ES-I3 (cell line): Measurements from ENCODE around the gene CD22.
"Not testable (repeated sequence)": the region's sequence is repeated elsewhere in the genome, so short reads cannot be mapped to it uniquely, and the experiment has no call there.

Experiments
- H3K36me3 ChIP-seq: 2 replicates; pipeline ENCODE4 v1.6.1; 2013; ENCODE audit warnings: mild to moderate bottlenecking, low read length, control low read depth, moderate library complexity; ENCODE audit not compliant: insufficient read depth
- H3K4me1 ChIP-seq: 2 replicates; pipeline ENCODE4 v1.6.1; 2013; ENCODE audit warnings: mild to moderate bottlenecking, control low read depth, low read length; ENCODE audit not compliant: insufficient read depth
- H3K9ac ChIP-seq: 2 replicates; pipeline ENCODE4 v1.6.1; 2013; ENCODE audit warnings: low read depth, mild to moderate bottlenecking, low read length, moderate library complexity
- H3K9me3 ChIP-seq: 2 replicates; pipeline ENCODE4 v1.6.1; 2013; ENCODE audit warnings: mild to moderate bottlenecking, low read length, moderate library complexity; ENCODE audit not compliant: control insufficient read depth, insufficient read depth

Gene CD22

GRCh38 chr19:35360081-35360480 lies 31.1 kb downstream of the CD22 start:
- H3K9me3 ChIP-seq, H3K36me3 ChIP-seq, H3K9ac ChIP-seq, H3K4me1 ChIP-seq: not testable (repeated sequence)

- no peaks in the 10 kb centered on the region; the same call in 1 of the 2 replicates for H3K4me1 ChIP-seq
- no peaks in the 10 kb centered on the region for H3K9me3 ChIP-seq
- no peaks in the 10 kb centered on the region for H3K36me3 ChIP-seq
- H3K9ac ChIP-seq = no peak overlapping the region
These were observed 32.0 kb downstream of the CD22 start for GRCh38 chr19:35360880-35361420.

DNA sequence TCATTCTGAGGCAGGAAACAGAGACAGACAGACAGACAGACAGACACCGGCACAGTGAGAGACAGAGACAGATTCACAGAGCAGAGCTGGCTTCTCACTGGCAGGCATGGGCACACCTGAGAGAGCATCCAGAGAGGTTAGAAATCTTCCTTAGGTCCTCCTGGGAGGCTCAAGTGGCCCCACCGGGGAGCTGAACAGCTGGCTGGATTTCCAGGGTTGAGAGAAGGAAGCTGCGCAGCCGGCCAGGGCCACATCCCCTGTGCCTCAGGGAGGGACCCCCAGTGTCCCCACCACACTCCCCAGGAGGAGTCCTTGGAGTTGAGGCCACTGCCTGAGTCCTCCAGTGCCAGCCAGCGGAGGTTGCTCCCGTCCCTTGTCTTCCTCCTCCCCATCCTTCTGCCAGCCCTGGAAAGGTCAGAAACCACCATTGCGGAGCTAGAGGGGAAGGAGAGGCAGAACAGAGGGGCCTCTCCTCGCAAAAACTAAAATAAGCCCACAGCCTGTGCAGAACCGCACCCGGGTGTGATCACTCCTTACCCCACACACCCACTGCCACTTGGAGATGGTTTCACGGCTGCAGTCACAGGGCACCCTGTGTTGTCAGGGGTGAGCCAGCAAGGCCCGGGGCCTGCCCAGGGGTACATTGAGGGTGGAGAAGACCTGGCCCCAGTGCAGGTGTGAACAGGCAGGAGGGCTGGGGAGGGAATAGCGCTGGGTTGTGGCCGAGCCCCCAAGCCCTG lies 33.4 kb downstream of the CD22 start:
- Histone ChIP-seq H3K9me3 (no peaks in the 10 kb centered on the region), H3K4me1 (no peaks in the 10 kb centered on the region; the same call in 1 of the 2 replicates), H3K9ac (no peak overlapping the region), H3K36me3 (no peaks in the 10 kb centered on the region)

GRCh38 chr19:35363001-35363590 lies 34.1 kb downstream of the CD22 start:
- H3K9ac ChIP-seq = no peak overlapping the region
- no peaks in the 10 kb centered on the region for H3K9me3 ChIP-seq
- no peaks in the 10 kb centered on the region for H3K36me3 ChIP-seq
- H3K4me1 ChIP-seq = no peaks in the 10 kb centered on the region

- no peaks in the 10 kb centered on the region for H3K9me3 ChIP-seq
- H3K9ac ChIP-seq = no peak overlapping the region
- no peaks in the 10 kb centered on the region for H3K36me3 ChIP-seq
- H3K4me1 ChIP-seq = no peaks in the 10 kb centered on the region
These were observed 34.9 kb downstream of the CD22 start for GRCh38 chr19:35363711-35364425.

DNA sequence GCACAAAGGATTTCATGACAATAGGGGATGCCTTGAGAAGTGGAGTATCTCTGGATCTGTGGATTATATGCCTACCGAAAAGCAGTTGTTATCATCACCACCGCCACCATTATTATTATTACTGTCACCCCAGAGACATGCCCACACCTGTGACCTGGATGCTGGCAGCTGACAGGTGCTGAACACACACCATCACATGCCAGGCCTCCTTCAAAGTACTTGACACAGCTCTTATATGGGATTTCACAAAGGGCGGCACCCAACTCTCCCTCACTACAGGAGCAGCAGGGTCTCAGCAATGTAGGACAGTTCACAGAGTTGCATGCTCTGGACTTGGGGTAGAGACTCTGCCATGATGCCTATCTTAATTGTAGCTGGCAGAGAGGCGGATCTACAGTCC lies 36.3 kb downstream of the CD22 start:
- H3K4me1 ChIP-seq = no peaks in the 10 kb centered on the region
- no peak overlapping the region for H3K9ac ChIP-seq
- no peaks in the 10 kb centered on the region for H3K36me3 ChIP-seq
- H3K9me3 ChIP-seq = no peaks in the 10 kb centered on the region

DNA sequence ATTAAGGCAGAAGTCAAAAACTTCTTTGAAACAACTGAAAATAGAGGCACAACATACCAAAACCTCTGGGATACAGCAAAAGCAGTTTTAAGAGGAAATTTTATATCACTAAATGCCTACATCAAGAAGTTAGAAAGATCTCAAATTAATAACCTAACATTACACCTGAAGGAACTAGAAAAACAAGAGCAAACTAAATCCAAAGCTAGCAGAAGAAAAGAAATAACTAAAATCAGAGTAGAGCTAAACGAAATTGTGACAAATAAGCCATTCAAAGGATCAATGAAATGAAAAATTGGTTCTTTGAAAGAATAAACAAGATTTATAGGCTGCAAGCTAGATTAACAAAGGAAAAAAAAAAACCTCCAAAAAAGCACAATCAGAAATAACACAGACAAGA lies 39.4 kb downstream of the CD22 start:
- H3K4me1 ChIP-seq = no peaks in the 10 kb centered on the region
- no peak overlapping the region for H3K9ac ChIP-seq
- no peaks in the 10 kb centered on the region for H3K9me3 ChIP-seq
- no peaks in the 10 kb centered on the region for H3K36me3 ChIP-seq

DNA sequence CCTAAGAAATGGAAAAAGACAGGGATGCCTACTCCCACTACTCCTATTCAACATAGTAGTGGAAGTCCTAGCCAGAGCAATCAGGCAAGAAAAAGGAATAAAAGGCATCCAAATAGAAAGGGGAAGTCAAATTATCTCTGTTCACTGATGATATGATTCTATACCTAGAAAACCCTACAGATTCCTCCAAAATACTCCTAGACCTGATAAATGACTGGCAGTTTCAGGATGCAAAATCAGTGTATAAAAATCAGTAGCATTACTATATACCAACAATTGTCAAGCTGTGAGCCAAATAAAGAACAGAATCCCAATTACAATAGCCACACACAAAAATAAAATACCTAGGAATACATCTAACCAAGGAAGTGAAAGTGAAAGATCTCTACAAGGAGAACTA lies 40.5 kb downstream of the CD22 start:
- H3K9ac ChIP-seq = no peak overlapping the region
- H3K36me3 ChIP-seq = no peaks in the 10 kb centered on the region
- H3K4me1 ChIP-seq = no peaks in the 10 kb centered on the region

DNA sequence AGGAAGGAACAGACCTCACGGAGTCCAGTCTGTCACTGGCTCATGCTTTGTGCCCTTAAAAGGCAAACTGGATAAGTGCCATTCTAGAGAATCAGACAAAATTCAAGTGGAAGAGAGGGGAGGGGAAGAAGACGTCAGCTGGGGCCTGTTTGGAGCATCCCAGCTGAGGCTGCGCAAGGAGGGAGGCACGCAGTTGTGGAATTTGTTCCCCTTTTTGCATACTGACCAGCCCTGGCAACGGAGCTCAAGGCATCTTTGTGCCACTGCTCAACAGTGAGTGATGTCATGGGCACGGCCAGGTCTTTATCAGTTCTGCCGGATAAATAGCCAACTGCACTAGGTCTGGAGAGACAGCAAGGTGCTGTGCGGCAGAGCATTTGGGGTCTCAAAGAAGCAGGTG lies 41.7 kb downstream of the CD22 start, which contains the start of gene GPR42:
TSS of gene GPR42 (plus strand) at position 347 of the 400 bp plus-strand sequence. CDS start 292 bp downstream, outside the sequence.
- Histone ChIP-seq H3K36me3 (no peaks in the 10 kb centered on the region), H3K4me1 (no peaks in the 10 kb centered on the region), H3K9ac (no peak within 1 kb of the TSS), H3K9me3 (no peaks in the 10 kb centered on the region)

More for the DNA sequence above, 40.5 kb downstream of the CD22 start:
- no peaks in the 10 kb centered on the region for H3K9me3 ChIP-seq

GRCh38 chr19:35373492-35373891 lies 44.5 kb downstream of the CD22 start:
- Histone ChIP-seq H3K9me3 (no peaks in the 10 kb centered on the region), H3K36me3 (no peaks in the 10 kb centered on the region), H3K4me1 (no peaks in the 10 kb centered on the region; the same call in 1 of the 2 replicates), H3K9ac (no peak overlapping the region)

GRCh38 chr19:35374031-35374430 lies 45.0 kb downstream of the CD22 start:
- not testable (repeated sequence) for H3K36me3 ChIP-seq, H3K4me1 ChIP-seq, H3K9ac ChIP-seq, H3K9me3 ChIP-seq

GRCh38 chr19:35375505-35376307 lies 46.7 kb downstream of the CD22 start:
- no peak overlapping the region for H3K9ac ChIP-seq
- no peaks in the 10 kb centered on the region for H3K9me3 ChIP-seq
- no peaks in the 10 kb centered on the region for H3K36me3 ChIP-seq
- no peaks in the 10 kb centered on the region; the same call in 1 of the 2 replicates for H3K4me1 ChIP-seq

DNA sequence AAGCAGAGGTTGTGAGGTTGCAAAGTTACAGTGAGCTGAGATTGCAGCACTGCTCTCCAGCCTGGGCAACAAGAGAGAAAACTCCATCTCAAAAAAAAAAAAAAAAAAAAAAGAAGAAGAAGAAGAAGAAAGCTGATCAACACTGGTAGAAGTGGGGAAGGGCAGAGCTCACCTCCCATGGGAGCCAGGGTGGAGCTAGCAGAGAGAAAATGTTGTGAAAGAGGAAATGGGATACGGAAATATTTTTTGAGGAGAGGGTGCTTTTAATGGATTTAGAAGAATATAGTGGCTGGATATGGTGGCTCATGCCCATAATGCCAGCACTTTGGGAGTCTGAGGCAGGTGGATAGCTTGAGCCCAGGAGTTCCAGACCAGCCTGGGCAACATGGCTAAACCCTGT lies 48.7 kb downstream of the CD22 start:
- Histone ChIP-seq H3K9me3 (no peaks in the 10 kb centered on the region; the same call in 1 of the 2 replicates), H3K9ac (no peak overlapping the region), H3K4me1 (no peaks in the 10 kb centered on the region; the same call in 1 of the 2 replicates), H3K36me3 (no peaks in the 10 kb centered on the region)

GRCh38 chr19:35378356-35378755 lies 49.4 kb downstream of the CD22 start:
- no peak overlapping the region for H3K9ac ChIP-seq
- H3K9me3 ChIP-seq = no peaks in the 10 kb centered on the region; the same call in 1 of the 2 replicates
- no peaks in the 10 kb centered on the region; the same call in 1 of the 2 replicates for H3K4me1 ChIP-seq
- H3K36me3 ChIP-seq = no peaks in the 10 kb centered on the region
